Suprapubic skin (tissue), 4 donors: ENCODE measurements around the gene MBD4. TPM values are rescaled to one million over a fixed set of nuclear protein-coding genes. Genes with fewer than 3 reads are reported as not detected.
"Not testable (repeated sequence)": the region's sequence is repeated elsewhere in the genome, so short reads cannot be mapped to it uniquely, and the experiment has no call there.

Experiments used
- DNase-seq, 2 donors: peaks; one replicate each; pipeline ENCODE4 v3.0.0-alpha.2; 2019; ENCODE audit warnings: low spot score in 2 of 2
- H3K27ac ChIP-seq: fragments of 200-600 bp; sonication (generic); one replicate; pipeline ENCODE4 v1.5.1; 2019
- H3K27me3 ChIP-seq: fragments of 200-600 bp; sonication (generic); one replicate; pipeline ENCODE4 v1.5.1; 2019
- H3K36me3 ChIP-seq: fragments of 200-600 bp; sonication (generic); one replicate; pipeline ENCODE4 v1.5.1; 2019
- H3K4me1 ChIP-seq: fragments of 200-600 bp; sonication (generic); one replicate; pipeline ENCODE4 v1.5.1; 2019
- H3K4me3 ChIP-seq: fragments of 200-600 bp; sonication (generic); one replicate; pipeline ENCODE4 v1.5.1; 2019; ENCODE audit warnings: mild to moderate bottlenecking
- H3K9me3 ChIP-seq: fragments of 200-600 bp; sonication (generic); one replicate; pipeline ENCODE4 v1.5.1; 2019
- EP300 ChIP-seq: sonication (generic); formaldehyde crosslinking; IDR thresholded peaks from one replicate; pipeline ENCODE4 v1.6.1; 2017; ENCODE audit warnings: antibody characterized with exemption
- POLR2A ChIP-seq, 2 donors: fragments of 450-650 bp; IDR thresholded peaks; one replicate each; pipeline ENCODE4 v1.6.1; 2017; ENCODE audit warnings: antibody characterized with exemption in 2 of 2, mild to moderate bottlenecking in 2 of 2, moderate library complexity in 2 of 2
- POLR2AphosphoS5 ChIP-seq, 3 donors: sonication (generic); formaldehyde crosslinking; IDR thresholded peaks; one replicate each; pipeline ENCODE4 v1.6.1; 2017; ENCODE audit warnings: antibody characterized with exemption in 3 of 3
- whole genome bisulfite sequencing: methylation state at CpG from one replicate; pipeline ENCODE4 v1.1.5; 2018; 5-methylcytosine and 5-hydroxymethylcytosine counted together
- total RNA-seq, 4 donors: library from RNA; depleted of rRNA; stranded (reverse); fragments of >200 nt; gene quantifications; one replicate each; pipeline ENCODE4 v1.1.0, GENCODE V29; 2016
- TF ChIP-seq, protein P1 (sequence below), 2 donors: fragments of 200-600 bp in 1 of 2; fragments of 450-650 bp in 1 of 2; sonication (generic) in 1 of 2; IDR thresholded peaks; one replicate each; pipeline ENCODE4 v1.5.1; 2016 to 2019; ENCODE audit warnings: antibody characterized with exemption in 2 of 2, mild to moderate bottlenecking in 1 of 2, moderate library complexity in 1 of 2

The MBD4 gene
- total RNA-seq, 4 donors from 2014 or later: 14.8 to 42.5 (median 24.0) TPM

DNA sequence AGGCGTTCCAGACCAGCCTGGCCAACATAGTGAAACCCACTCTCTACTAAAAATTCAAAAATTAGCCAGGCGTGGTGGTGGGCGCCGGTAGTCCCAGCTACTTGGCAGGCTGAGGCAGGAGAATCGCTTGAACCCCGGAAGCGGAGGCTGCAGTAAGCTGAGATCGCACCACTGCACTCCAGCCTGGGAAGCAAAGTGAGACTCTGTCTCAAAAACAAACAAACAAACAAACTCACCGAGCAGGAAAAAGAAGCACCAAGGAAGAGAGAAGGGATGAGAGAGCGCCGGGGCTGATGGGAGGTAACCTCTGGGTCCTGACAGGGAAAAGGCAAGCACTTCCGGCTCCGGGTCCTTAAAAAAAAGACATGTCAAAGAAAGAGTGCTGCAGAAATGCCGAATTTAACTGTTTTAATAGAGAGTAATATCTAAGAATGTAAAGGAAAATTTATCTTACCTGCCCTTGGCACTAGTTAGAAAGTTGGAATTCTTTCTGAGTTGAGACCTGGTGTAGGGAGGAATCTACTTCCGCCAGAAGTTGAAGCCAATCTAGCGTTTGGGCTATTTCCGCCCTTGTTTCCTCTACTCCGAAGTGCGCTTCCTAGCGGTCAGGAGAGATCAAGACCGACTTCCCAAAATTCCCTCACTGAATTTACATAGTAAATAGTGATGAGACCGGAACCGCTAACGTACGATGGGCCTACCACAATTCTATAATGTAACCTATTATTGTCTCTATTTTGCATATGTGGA lies 40.4 kb downstream of the MBD4 start:
- H3K27me3 ChIP-seq: no peaks in the 10 kb centered on the region
- H3K4me3 ChIP-seq: peak overlapping the region; percentile 71
- H3K27ac ChIP-seq: peak overlapping the region; percentile 91
- TF ChIP-seq, protein P1, sequence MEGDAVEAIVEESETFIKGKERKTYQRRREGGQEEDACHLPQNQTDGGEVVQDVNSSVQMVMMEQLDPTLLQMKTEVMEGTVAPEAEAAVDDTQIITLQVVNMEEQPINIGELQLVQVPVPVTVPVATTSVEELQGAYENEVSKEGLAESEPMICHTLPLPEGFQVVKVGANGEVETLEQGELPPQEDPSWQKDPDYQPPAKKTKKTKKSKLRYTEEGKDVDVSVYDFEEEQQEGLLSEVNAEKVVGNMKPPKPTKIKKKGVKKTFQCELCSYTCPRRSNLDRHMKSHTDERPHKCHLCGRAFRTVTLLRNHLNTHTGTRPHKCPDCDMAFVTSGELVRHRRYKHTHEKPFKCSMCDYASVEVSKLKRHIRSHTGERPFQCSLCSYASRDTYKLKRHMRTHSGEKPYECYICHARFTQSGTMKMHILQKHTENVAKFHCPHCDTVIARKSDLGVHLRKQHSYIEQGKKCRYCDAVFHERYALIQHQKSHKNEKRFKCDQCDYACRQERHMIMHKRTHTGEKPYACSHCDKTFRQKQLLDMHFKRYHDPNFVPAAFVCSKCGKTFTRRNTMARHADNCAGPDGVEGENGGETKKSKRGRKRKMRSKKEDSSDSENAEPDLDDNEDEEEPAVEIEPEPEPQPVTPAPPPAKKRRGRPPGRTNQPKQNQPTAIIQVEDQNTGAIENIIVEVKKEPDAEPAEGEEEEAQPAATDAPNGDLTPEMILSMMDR (IDR thresholded peaks at IDR 0.05): peak; percentile 71 to 77
- TF ChIP-seq EP300 (no peak), POLR2A (IDR thresholded peaks at IDR 0.05) (no peak), POLR2AphosphoS5 (IDR thresholded peaks at IDR 0.05) (peak in 1 of 3 donors; percentile 73)
- peaks cover 5% of the 10 kb centered on the region for H3K36me3 ChIP-seq
- under 1% methylated on average over 25 of the region's 25 CpGs for WGBS
- no peaks in the 10 kb centered on the region for H3K9me3 ChIP-seq
- peaks cover 35% of the 10 kb centered on the region for H3K4me1 ChIP-seq
- DNase-seq: peak in 1 of 2 donors; percentile 89

DNA sequence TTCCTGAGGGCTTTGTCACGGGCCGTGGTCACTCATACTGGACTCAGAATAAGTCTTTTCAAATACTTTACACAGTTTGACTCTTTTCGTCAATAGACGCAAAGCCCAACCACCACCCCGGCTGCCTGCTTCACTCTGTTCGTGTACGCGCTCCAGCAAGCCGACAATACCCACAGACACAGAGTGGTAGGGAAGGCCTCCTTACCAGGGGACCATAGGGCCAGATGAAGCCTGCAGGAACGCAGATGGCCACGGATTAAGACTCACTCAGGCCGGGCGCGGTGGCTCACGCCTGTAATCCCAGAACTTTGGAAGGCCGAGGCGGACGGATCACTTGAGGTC lies 41.0 kb downstream of the MBD4 start:
- 3% methylated on average over 8 of the region's 18 CpGs for WGBS

DNA sequence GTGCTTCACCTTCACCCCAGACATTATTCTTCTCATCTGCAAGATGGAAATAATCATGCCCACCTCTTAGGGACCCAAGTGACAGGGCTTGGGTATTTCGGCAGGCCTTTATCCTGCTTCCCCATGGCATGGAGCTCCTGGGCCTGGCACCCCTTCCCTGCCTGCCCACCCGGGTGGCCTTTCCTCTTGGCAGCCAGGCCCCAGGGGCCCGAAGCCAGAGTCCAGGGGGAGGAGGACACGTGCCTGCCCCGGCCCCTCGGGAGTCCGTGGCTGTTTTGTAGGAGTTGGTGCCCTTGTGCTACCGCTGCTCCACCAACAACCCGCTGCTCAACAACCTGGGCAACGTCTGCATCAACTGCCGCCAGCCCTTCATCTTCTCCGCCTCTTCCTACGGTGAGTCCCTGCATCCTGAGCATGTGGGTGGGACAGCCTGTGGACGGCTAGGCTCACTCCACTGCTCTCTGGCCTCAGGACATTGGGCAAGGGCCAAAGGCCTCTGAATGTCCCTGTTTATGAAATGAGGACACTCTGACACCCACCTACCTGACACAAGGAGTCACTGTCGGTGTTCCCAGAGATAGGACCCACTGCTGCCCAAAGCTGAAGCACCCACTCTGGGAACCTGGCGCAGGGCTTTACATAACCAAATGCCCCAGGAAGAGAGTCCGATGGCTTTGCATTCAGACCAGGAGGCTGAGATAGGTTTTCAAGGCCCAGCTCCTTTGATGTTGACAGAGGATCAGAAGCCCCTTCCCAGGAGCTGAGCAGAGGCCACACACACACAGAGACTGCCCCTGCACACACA lies 45.8 kb downstream of the MBD4 start:
- H3K27me3 ChIP-seq, H3K4me3 ChIP-seq, H3K9me3 ChIP-seq, DNase-seq: not testable (repeated sequence)
- peaks cover 48% of the 10 kb centered on the region for H3K36me3 ChIP-seq
- H3K4me1 ChIP-seq: peaks cover 63% of the 10 kb centered on the region
- WGBS: 86% methylated on average over 1 of the region's 17 CpGs
- H3K27ac ChIP-seq: peak overlapping the region; percentile 3

More for the DNA sequence above, 41.0 kb downstream of the MBD4 start:
- Histone ChIP-seq H3K27me3 (no peaks in the 10 kb centered on the region), H3K4me1 (peaks cover 38% of the 10 kb centered on the region), H3K4me3 (peak overlapping the region; percentile 71), H3K9me3 (no peaks in the 10 kb centered on the region), H3K36me3 (peaks cover 5% of the 10 kb centered on the region), H3K27ac (peak overlapping the region; percentile 91)
- TF ChIP-seq POLR2A (IDR thresholded peaks at IDR 0.05): no peak
- TF ChIP-seq EP300: no peak
- TF ChIP-seq POLR2AphosphoS5 (IDR thresholded peaks at IDR 0.05): no peak
- TF ChIP-seq, protein P1 (IDR thresholded peaks at IDR 0.05): no peak
- DNase-seq: no peak

DNA sequence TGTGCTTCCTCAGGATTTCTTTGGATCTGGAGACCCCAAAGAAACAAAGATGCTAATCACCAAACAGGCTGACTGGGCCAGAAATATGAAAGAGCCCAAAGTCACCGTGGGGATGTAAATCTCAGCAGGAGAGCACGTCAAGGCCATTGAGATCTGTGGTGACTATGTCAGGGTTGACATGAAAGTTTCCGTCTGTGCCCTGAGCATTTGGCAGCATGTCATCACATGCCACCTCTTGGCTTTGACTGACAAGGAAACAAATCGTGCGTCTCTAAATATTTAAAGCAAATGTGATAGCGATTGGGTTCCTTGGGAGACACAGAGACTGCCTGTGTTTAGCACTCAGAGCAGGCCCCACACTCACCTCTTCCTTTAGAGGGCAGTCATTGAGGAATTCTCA lies 46.5 kb downstream of the MBD4 start:
- H3K9me3 ChIP-seq: no peaks in the 10 kb centered on the region
- H3K36me3 ChIP-seq: peaks cover 55% of the 10 kb centered on the region
- H3K27me3 ChIP-seq: no peaks in the 10 kb centered on the region
- peak overlapping the region; percentile 3 for H3K27ac ChIP-seq
- no peak for DNase-seq
- H3K4me3 ChIP-seq: no peak overlapping the region
- WGBS: 45% methylated on average over 6 of the region's 6 CpGs
- TF ChIP-seq, protein P1 (IDR thresholded peaks at IDR 0.05): no peak
- TF ChIP-seq POLR2A (IDR thresholded peaks at IDR 0.05) (no peak), POLR2AphosphoS5 (IDR thresholded peaks at IDR 0.05) (no peak), EP300 (no peak)
- H3K4me1 ChIP-seq: peaks cover 58% of the 10 kb centered on the region

DNA sequence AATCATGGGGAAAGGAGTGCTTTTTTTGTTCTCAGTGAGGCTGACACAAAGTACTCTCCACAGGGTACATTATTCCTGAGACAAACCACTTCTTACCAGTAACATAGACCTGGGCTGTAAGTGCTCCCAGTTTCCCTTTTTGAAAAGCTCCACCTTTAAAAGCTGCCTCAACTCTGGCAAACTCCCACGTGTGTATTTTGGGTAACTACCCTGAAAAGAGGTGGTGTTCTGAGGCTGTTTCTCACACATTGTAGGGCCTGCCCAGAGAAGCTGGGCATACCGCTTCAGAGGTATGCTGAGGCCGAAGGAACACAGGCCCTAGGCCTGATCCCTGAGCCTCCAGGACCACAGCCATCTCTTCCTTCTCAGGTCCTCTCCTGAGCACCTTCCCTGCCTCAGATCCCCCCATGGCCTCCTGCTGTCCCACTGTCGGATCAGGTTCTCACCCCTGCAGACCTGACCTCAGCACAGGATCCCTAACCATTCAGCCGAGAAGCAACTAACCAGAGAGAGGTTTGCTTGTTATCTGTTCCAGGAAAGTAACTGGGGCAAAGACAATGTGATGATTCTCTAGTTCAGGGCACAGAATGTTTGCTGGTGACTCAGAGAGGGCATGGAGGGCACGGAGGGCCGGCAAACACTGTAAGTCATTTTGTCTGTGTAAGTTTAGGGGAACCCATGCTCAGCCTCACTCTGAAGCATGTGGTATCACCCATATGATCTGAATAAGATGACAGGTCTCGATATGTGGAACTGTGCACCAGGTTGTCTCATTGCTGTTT lies 47.5 kb downstream of the MBD4 start:
- H3K9me3 ChIP-seq, H3K27me3 ChIP-seq, DNase-seq, H3K4me3 ChIP-seq: not testable (repeated sequence)
- H3K36me3 ChIP-seq: peaks cover 65% of the 10 kb centered on the region
- 59% methylated on average over 3 of the region's 8 CpGs for WGBS
- peak overlapping the region; percentile 56 for H3K27ac ChIP-seq
- H3K4me1 ChIP-seq: peaks cover 48% of the 10 kb centered on the region

DNA sequence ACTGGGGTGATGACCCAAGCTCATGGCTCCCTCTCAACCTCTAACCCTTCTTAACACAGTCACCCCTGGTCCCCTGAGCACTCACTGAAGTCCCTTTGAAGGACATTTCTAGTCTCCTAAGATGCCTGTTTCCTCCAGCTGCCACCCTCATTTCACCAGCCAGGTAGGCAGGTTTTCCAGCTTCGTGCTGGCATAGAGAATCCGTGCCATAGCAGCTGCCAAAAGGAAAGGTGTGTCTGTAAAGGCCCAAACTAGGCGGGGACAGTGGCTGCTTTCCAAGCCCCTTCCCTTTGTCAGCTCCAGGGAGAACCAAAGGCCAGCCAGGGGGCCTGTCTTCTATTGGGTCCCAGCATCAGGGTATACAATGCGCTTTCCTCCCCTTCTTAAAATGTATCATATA lies 48.2 kb downstream of the MBD4 start:
- Histone ChIP-seq H3K4me1 (peaks cover 41% of the 10 kb centered on the region), H3K36me3 (peaks cover 72% of the 10 kb centered on the region), H3K27ac (peak overlapping the region; percentile 58)
- WGBS: 55% methylated on average over 4 of the region's 4 CpGs
- H3K4me3 ChIP-seq, H3K9me3 ChIP-seq, H3K27me3 ChIP-seq, DNase-seq: not testable (repeated sequence)
